GM18870 (cell line): ENCODE results near the gene HECTD1.
A peak's percentile ranks its signal among the peaks of the same experiment; 100 is the strongest.
"Not testable (repeated sequence)": the region's sequence is repeated elsewhere in the genome, so short reads cannot be mapped to it uniquely, and the experiment has no call there.

Experiments
- ATAC-seq: cut with Tn5 transposase; IDR thresholded peaks from one replicate; pipeline ENCODE4 v1.9.1; 2021; ENCODE audit warnings: moderate library complexity; ENCODE audit not compliant: unreplicated experiment

HECTD1 gene

GRCh38 chr14:31229009-31229408 lies 21.4 kb upstream of the HECTD1 start:
- ATAC-seq, result peak; percentile 89

- no peak for ATAC-seq
These were observed 20.9 kb upstream of the HECTD1 start for GRCh38 chr14:31228533-31228932.

- ATAC-seq, result no peak
These were observed 17.2 kb upstream of the HECTD1 start for GRCh38 chr14:31224808-31225207.

GRCh38 chr14:31223331-31223730 lies 15.7 kb upstream of the HECTD1 start:
- no peak for ATAC-seq

- ATAC-seq, result no peak
These were observed 15.2 kb upstream of the HECTD1 start for GRCh38 chr14:31222834-31223233.

- no peak for ATAC-seq
These were observed 13.7 kb upstream of the HECTD1 start for GRCh38 chr14:31221266-31221665.

GRCh38 chr14:31219169-31219568 lies 11.6 kb upstream of the HECTD1 start:
- no peak for ATAC-seq

GRCh38 chr14:31216359-31216758 lies 8.8 kb upstream of the HECTD1 start:
- ATAC-seq, result no peak

GRCh38 chr14:31212893-31213292 lies 5.3 kb upstream of the HECTD1 start:
- no peak for ATAC-seq

GRCh38 chr14:31209605-31210004 lies 2.0 kb upstream of the HECTD1 start:
- ATAC-seq, result no peak

GRCh38 chr14:31208546-31209424 lies 1.2 kb upstream of the HECTD1 start:
- ATAC-seq, result no peak

GRCh38 chr14:31207287-31207754 lies 272 bp downstream of the HECTD1 start:
- ATAC-seq, result peak; percentile 12

- ATAC-seq, result peak; percentile 13
These were observed 882 bp downstream of the HECTD1 start for GRCh38 chr14:31206536-31207286.

GRCh38 chr14:31205681-31206535 lies 1.7 kb downstream of the HECTD1 start:
- ATAC-seq, result no peak

GRCh38 chr14:31204593-31205534 lies 2.7 kb downstream of the HECTD1 start:
- ATAC-seq, result no peak

- ATAC-seq, result not testable (repeated sequence)
These were observed 3.5 kb downstream of the HECTD1 start for GRCh38 chr14:31203899-31204592.

- ATAC-seq, result no peak
These were observed 4.2 kb downstream of the HECTD1 start for GRCh38 chr14:31203414-31203742.

GRCh38 chr14:31201111-31201510 lies 6.5 kb downstream of the HECTD1 start:
- ATAC-seq, result no peak

GRCh38 chr14:31200702-31200990 lies 6.9 kb downstream of the HECTD1 start:
- ATAC-seq, result no peak

- ATAC-seq, result no peak
These were observed 9.9 kb downstream of the HECTD1 start for GRCh38 chr14:31197671-31198070.
